ENCODE results near the gene DLX6.

Gene DLX6

DNA sequence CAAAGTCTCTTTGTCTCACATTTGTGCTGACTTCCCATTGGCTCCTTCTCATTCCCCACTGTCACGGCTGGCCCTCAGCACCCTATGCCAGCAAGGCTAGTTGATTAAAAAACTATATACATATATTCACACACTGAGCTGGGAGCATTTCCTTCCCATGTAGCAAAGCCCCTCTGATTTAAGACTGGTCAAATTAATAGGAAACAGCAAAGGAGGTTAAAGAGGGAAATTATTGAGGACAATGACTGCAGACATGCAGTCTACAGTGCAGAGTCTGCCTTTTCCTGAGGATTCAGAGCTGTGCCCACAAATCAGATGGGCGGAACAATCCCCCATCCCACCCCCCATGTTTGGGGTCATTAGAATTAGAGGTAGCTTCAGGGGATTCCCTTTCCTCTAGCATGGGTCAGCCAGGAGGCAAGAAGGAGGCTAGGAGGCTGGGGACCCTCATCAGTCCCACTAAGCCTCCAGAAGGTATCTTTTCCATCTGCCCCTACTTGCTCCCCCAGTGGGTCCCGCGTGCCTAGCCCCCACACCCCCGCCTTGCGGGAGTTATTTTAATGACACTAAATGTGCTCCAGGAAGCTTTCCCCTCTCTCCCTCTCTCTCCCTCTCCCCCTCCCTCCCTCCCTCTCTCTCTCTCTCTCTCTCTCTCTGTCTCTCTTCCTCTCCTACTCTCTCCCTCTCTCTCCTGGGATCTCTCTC lies 9.8 kb upstream of the DLX6 start:
- no peak for DNase-seq (ENCODE audit: low read depth)

DNA sequence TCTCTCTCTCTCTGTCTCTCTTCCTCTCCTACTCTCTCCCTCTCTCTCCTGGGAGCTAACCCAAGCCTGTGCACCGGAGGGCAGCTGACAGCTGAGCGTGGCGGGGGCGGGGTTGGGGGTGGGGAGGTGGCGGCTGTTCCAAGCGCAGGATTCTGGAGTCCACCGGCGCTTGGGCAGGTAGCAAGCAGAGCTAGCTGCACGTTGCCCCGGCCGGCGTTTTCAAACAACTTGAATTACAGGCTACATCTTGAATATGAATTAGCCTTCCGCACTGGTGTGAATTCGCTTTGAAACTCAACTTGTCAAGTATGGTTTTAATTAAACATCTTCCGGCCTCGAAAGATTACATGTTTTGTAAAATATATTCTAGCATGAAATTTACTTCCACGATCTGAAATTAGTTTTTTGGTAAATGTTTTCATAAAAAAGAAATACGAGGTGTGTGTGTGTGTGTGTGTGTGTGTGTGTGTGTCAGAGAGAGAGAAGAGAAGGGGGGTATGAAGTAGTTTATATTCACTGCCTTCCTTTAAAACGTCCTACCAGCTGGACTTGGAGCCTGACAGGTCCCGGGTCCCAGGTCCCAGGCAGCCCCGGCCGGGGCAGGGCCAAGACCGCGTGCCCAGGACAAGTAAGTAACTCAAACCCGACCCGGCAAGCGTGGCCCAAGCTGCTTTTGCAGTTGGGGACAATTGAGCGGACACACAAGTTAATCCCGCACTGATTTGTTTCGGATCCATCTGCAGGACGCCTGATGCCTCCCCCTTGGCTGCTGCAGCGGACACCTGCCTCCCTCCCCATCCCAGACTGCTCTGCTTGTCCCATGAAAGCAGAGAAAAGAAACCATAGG lies 9.0 kb upstream of the DLX6 start:
- no peak for DNase-seq (ENCODE audit: low read depth)

DNA sequence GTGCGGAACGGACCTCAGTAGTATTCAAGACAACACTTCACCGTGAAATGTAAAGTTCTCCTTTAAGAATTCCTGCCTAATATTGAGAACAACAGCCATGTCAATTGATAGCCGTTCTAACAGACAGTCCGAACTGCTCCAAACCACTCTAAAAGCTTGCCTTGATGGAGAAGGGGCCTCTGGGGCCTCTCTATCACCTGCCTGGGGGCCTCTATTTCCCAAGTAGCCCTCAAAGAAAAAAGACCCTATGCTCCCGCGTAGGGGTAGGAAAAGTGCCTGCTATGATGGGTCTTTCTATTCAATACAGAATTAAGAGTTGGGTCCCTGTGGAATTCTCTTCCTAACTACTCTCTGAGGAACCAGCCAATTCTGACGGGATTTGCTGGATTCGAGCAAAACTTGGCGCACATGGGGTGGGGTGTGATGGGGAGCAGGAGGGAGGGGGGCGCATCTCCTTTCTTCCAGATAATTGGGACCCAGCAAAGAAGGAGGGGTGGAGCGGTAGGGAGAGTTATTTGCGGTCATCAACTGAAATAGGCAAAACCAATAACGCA lies 8.3 kb upstream of the DLX6 start:
- no peak for DNase-seq (ENCODE audit: low read depth)

DNA sequence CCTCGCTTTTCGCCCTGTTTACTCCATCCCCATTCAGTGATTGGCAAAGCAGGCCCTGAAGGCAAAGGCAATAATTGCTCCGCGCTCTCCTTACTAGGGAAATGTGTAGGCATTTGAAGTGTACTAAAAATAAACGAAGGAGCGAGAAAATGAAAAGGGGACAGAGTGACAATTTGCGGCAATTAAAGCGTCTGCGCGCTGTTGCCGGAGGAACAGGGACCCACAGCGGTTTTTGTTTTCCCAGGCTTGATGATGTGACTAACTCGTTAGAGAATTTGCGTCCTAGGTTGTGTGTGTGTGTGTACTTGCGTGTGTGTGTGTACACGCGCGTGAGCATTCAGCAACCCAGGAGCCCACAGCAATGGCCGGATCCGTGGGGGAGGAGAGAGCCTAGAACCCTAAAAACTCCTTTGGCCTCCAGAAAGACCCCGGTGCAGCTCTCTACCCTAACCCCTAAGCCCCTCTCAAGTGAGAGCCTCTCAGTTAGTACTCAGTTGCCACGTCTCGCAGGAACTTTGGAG lies 7.8 kb upstream of the DLX6 start:
- no peak for DNase-seq (ENCODE audit: low read depth)

DNA sequence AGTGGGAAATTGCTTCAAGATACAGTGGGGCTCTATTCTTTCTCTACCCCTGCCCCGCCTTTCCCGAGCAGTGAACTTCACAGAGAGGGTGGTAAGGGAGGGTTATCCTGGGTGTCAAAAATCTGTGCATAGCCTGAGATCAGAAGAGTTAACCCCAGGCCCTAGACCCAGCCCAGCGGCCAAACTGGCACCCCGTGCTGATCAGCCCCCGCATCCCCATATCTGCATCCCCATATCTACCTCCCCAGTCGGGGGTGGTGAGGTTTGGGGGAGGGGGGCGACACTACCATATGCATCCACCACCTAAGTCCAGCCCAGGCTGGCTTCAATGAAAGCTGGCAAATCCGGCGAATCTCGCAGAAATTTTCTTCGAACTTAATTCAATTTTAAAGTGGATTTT lies 7.0 kb upstream of the DLX6 start:
- no peak for DNase-seq (ENCODE audit: low read depth)

DNA sequence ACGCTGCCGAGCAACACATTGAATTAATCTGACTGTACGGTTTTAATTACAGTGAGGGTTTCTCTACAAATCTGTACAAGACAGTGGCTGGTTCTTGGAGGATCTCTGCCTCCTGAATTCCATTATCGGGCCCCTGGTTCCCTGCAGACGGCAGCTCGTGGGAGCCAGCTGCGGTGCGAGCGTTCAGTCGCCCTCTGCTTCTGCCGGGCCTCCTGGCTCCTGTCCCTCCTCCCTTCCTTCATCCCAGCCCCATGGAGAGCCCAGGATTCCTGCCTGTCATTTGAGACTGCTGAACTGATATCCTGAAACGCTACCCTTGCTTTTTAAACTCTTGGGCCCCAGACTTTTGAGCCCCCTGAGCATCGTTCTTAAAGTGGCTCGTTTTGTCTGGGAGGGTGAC lies 6.6 kb upstream of the DLX6 start:
- DNase-seq (ENCODE audit: low read depth), result no peak

DNA sequence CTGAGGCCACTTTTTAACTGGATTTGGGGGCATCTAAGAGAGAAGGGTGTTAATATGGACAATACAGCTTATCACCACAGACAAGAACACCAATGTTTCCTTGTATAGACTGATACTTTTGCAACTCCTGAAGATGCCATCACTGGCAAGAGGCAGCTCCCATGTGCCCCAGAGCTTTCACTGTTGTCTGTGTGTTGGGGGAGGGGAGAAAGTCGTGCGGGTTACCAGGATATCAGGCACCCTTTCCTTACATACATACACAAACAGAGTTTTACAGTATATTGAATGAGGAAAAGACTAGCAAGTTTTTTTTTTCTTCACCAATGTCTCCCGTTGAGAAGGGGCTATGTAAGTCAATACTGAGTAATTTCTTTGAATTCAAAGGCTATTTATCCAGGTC lies 4.1 kb upstream of the DLX6 start:
- no peak for DNase-seq (ENCODE audit: low read depth)

DNA sequence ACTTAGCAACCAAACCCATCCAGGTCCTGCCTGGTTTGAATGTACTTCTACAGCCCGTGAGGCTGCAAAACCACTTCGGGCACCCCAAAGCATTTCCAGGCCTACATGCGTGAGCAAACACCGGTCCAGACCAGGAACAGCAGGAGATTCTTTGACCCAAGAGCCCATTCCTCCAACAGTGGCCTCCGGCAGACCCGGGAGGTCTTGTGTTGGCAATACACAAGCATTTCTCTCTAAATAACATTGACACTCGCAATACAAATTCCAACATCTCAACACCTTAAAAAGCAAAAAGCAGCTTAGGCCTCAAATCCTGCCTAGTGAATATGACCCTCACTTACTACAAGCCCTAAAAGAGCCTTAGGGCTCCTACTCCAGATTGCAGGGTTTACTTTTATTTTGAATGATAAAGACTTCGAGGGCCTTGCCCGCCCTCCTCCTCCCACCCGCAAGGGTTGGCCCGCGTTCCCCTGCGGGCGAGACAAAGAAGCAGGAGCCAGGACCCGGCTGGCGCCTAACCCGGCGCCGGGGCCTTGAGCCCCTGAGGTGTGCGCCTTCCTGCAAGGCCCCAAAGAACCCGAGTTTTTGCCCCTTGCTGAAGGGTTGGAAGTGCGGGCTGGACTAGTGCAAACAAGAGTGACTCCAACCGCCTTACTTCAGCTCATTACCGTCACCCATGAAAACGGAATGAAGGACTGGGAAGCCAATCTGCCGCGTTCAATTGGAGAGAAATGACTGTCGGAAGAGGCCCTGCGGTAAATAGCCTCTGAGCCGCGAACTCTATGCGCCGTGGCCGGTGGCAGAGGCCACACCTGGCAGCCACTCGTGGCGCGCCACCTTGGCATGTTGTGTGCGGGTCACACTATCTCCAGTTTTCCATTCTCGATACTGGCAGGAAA lies 3.4 kb upstream of the DLX6 start:
- no peak for DNase-seq (ENCODE audit: low read depth)

DNA sequence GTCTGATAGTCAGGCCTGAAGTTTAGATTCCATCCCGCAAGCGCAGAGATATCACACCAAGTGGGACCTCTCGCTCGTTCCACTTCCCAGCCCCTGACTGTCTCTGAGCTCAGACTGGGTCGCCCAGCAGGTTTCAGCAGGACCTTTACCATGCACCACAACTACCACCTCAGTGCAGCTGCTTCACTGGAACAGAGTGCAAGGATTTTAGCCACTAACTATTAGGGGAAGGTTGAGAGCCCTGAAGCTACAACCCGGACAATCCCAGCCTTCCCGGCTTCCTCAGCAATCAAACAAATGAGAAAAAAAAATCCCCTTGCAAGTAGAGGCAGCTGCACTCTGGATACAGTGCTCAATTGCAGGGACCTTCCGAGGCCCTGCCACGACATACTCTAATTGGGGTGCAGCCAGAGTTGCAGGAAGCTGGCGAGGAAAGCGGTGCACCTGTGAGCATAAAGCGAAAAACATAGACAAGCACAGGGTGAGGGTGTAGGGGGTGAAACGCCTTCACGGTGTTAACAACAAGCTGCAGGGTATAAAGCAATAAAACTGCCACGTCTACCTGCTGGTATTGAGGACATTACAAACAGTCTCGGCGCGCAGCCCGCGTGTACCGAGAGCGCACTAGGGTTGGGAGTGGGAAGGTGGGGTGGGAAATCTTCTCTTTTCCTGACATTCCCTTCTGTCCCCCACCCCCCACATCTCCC lies 2.6 kb upstream of the DLX6 start:
- no peak for DNase-seq (ENCODE audit: low read depth)

DNA sequence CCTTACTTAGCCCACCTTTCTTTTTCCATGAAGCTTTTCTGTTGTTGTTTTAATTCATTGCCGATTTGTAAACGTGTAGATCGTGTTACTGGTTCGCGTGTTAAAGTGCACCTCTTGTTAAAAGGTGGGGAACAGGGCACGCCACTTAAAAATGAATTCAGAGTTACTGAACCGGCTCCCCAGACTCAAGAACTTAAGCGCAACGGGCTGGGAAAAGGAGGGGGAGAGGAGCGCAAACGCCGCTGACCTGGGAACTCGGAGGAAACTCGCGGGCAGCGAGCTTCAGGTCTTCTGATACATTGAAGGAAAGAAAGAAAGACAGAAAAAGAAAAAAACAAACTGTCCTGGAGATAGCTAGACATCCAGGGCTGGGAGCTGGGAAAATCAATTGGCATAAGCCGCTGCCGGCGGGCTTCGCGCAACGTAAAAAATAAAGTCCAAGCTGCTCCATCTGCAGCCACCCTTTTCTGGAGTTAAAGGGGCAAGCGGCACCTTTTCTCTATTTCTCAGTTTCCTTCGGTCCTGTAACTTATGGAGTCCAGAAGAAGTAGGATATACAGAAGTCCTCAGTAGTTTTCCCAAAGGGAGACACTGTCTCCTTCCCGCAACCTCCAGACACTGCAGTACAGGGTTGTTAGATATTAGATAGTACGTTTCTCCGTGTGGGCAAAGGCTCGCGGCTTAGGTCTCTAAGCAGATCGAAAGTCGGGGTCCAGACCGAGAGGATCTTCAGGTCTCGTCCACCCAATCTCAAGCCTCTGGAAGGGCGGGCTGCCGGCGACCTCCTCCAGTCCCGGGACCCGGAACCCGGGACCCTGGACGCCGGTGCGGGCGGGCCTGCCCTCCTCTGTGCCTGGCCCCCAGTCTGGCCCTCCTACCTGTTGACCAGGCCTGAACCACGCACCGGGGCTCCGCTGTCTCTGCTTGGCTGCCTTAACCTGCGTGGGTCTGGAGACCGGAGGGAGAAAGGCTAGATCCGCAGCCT lies 1.8 kb upstream of the DLX6 start:
- no peak for DNase-seq (ENCODE audit: low read depth)

DNA sequence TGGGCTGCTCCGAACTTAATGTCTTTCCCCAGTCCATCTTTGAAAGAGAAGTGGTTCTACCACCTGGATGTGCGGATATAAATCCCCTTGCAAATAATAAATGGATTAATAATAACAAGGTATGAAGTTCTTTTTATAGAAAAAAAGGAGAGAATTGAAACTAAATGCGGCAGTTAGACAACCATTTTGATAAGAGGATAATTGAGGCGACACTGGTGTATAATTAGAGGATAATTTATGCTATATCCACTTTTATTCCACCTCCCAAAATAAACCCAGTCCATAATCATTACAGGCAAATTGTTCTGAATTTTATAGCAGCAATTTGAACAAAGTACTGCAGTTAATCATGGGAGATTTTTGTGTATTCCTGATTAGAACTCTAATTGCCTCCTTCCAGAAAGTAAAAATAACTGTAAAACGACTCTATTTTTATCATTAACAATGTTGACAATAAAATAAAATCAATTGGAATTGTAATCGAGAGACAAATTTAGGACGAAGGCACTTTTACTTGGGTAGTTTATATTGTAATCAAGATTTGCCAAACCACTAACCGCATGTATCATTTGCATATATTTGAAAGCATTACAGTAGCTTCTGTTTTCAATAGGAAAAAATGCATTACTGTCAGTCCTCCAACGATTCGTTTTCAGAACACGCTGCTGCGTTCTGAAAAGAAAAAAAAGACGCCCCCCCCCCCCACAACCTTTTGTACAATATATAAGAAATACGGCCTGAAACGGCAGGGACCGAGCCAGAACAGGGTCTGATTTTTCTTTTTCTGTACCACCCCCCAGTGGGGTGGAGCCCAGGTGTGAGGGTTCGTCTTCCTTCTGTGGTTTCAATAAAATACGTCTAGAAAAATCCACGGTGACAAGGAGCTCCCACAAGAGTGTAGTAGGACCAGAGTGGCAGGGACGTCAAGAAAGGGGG lies 838 bp upstream of the DLX6 start:
- no peak for DNase-seq (ENCODE audit: low read depth)

DNA sequence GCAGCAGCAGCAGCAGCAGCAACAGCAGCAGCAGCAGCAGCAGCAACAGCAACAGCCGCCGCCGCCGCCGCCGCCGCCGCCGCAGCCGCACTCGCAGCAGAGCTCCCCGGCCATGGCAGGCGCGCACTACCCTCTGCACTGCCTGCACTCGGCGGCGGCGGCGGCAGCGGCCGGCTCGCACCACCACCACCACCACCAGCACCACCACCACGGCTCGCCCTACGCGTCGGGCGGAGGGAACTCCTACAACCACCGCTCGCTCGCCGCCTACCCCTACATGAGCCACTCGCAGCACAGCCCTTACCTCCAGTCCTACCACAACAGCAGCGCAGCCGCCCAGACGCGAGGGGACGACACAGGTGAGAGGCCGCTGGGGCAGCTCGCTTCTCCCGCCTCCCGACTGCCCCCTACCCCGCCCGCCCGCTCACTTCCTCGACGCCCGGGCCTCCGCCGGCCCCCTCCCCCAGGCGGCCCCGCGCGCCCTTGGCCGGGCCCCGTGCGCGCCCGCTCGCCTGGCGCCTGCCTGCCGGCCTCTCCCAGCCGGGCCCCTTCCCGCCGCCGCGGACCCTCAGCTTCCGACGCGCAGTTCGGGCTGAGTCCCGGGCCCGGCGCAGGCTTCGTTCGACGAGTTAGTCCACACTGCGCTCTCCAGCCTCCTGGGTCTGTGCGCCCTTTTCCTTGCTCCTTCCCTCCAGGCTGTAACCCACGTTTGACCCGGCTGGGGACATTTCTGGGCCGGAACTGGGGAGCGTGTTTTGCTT lies 882 bp downstream of the DLX6 start:
- DNase-seq (ENCODE audit: low read depth), result no peak

DNA sequence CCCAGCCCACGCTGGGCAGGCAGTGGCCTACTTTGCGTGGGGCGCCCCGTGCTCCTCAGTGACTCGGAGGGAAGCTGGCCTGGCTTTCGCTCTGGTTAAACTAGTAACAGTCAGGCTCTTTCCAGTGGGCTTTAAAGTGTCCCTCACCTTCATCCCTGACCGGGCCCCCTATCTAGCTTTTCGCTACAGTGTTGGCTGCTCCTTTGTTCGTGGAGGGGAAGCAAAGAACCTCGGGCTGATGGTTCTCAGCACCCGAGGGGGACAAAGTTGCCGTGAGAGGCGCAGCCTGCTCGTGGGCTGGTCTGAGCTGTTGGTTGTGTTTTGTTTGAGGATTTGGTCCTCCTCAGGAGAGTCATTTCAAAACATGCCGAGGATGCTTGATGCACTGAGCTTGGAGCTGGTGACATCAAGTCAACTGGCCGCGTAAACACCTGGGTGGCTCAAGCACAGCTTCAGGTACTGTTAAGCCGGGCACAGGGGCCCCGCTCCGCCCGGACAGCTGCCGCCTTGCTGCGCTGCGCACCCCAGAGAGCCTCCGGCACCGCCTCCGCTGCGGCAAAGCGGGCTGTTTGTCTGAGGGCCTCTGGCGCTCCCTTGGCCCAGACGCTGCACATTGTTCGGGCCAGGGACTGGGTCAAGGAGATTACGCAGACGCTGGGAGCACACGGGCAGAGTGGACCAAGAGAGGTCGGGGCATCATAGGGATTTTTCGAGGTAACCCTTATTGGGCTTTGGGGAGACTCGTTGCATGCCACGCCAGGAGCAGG lies 1.6 kb downstream of the DLX6 start:
- no peak for DNase-seq (ENCODE audit: low read depth)

DNA sequence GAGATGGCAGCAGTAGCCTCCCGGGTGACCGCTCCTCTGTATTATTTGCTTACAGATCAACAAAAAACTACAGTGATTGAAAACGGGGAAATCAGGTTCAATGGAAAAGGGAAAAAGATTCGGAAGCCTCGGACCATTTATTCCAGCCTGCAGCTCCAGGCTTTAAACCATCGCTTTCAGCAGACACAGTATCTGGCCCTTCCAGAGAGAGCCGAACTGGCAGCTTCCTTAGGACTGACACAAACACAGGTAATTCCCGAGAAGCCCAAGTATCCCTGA lies 2.2 kb downstream of the DLX6 start:
- no peak for DNase-seq (ENCODE audit: low read depth)

DNA sequence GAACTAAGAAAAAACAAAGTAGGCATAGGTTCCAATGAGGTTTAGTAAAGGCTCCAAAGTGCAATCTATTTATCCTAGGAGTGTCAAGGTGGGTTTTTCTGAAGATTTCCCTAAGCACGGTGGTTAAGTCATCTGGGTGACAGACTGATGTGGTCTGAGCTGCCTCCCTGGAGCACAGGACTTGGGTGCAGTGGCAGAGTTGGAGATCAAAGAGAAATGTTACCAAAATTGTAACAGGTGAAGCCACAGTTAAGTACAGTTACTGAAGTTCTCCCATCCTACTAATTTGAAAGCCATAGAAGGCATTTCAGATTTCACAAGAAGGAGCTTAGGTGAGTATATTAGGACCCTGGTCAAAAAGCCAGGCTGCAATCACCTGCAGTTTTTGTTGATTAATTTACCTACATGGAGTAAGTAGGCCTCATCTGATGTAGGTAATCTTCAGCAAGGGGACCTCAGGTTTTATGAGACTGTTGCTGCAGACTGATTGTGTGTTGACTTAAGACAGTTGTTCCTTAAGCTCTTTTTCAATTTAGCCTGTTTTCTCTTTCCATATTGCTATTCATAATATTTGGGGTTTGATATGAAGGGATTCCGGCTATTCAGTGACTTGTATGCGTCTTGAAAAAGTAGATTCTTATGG lies 3.0 kb downstream of the DLX6 start:
- no peak for DNase-seq (ENCODE audit: low read depth)

DNA sequence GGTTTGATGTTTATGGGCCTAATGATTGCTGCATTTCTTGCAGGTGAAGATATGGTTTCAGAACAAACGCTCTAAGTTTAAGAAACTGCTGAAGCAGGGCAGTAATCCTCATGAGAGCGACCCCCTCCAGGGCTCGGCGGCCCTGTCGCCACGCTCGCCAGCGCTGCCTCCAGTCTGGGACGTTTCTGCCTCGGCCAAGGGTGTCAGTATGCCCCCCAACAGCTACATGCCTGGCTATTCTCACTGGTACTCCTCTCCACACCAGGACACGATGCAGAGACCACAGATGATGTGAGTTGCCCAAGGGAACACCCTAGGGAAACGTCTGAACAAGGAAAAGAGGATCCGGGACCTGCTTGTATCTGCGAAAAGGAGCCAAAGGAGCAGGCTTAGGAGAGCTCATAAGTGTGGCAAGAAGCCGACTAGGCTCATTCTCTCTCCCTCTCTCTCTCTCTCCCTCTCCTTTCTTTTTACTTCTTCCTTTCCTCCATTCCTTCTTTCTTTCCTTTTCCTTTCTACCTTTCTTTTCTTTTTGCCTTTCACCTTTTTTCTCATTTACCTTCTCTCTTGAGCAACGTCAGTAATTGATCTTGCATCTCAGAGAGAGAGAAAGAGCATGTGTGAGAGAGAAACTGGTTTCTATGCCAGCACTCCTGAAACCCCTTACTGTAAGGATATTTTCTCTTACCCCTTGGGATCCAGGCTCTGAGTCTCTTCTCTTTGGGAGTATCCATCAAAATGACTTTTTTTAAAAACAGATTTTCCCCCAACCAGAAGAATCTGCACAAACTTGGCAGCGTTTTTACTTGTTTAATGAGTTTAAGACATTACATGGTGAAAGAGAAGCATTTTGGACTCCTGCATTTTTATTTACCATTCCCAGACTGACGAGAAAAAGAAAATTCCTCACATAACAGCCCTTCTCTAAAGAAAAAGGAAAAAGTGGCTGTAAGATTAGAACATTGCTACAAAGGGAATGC lies 4.7 kb downstream of the DLX6 start:
- DNase-seq (ENCODE audit: low read depth), result no peak
